Loucy (cell line): ENCODE measurements around the gene IL13RA1.
"Not testable (repeated sequence)": the region's sequence is repeated elsewhere in the genome, so short reads cannot be mapped to it uniquely, and the experiment has no call there.

Experiments
- H2AFZ ChIP-seq: fragments of 200-600 bp; sonication (generic); 2 replicates; pipeline ENCODE4 v1.6.0; 2016; ENCODE audit warnings: antibody characterized with exemption, mild to moderate bottlenecking, low read length, moderate library complexity
- H3F3A ChIP-seq: fragments of 200-600 bp; 2 replicates; pipeline ENCODE4 v1.6.0; 2016; ENCODE audit warnings: antibody characterized with exemption, low read depth, mild to moderate bottlenecking
- H3K27me3 ChIP-seq: fragments of 200-600 bp; sonication (generic); 2 replicates; pipeline ENCODE4 v1.6.1; 2014; ENCODE audit warnings: low read length, mild to moderate bottlenecking; ENCODE audit not compliant: insufficient read depth, poor library complexity, severe bottlenecking
- H3K36me3 ChIP-seq: fragments of 200-600 bp; sonication (generic); 2 replicates; pipeline ENCODE4 v1.6.1; 2016; ENCODE audit warnings: low read length; ENCODE audit not compliant: insufficient read depth
- H3K4me1 ChIP-seq: fragments of 200-600 bp; sonication (generic); 2 replicates; pipeline ENCODE4 v1.5.1; 2014; ENCODE audit warnings: low read length, mild to moderate bottlenecking; ENCODE audit not compliant: insufficient read depth, poor library complexity, severe bottlenecking
- H3K4me2 ChIP-seq: fragments of 200-600 bp; sonication (generic); 2 replicates; pipeline ENCODE4 v1.6.0; 2014; ENCODE audit warnings: antibody characterized with exemption, low read length, low read depth, mild to moderate bottlenecking; ENCODE audit not compliant: poor library complexity, severe bottlenecking
- H3K4me3 ChIP-seq: fragments of 200-600 bp; sonication (generic); 2 replicates; pipeline ENCODE4 v1.5.1; 2014; ENCODE audit warnings: low read length, mild to moderate bottlenecking, mixed read lengths; ENCODE audit not compliant: poor library complexity, severe bottlenecking
- H3K79me2 ChIP-seq: fragments of 200-600 bp; sonication (generic); 2 replicates; pipeline ENCODE4 v1.6.1; 2014; ENCODE audit warnings: low read length; ENCODE audit not compliant: insufficient read depth
- H3K9ac ChIP-seq: fragments of 200-600 bp; sonication (generic); 2 replicates; pipeline ENCODE4 v1.6.0; 2014; ENCODE audit warnings: mild to moderate bottlenecking, low read depth, low read length, moderate library complexity; ENCODE audit not compliant: poor library complexity, severe bottlenecking
- H3K9me2 ChIP-seq: fragments of 200-600 bp; sonication (generic); replicated peaks from 2 replicates; pipeline ENCODE4 v1.6.1; 2016; ENCODE audit warnings: low read depth, low read length, mixed read lengths
- H3K9me3 ChIP-seq: fragments of 200-600 bp; sonication (generic); 2 replicates; pipeline ENCODE4 v1.6.1; 2014; ENCODE audit warnings: mild to moderate bottlenecking, antibody characterized with exemption, low read length, low read depth; ENCODE audit not compliant: insufficient read depth
- H4K20me1 ChIP-seq: fragments of 200-600 bp; sonication (generic); 2 replicates; pipeline ENCODE4 v1.6.0; 2014; ENCODE audit warnings: antibody characterized with exemption, low read length, mild to moderate bottlenecking; ENCODE audit not compliant: insufficient read depth, poor library complexity, severe bottlenecking
- EZH2phosphoT487 ChIP-seq: fragments of 200-600 bp; IDR thresholded peaks from 2 replicates; pipeline ENCODE4 v1.6.1; 2018; ENCODE audit warnings: antibody characterized with exemption, mild to moderate bottlenecking, moderate library complexity, borderline replicate concordance
- TF ChIP-seq, protein P1 (sequence below): fragments of 200-600 bp; sonication (generic); conservative IDR thresholded peaks from 2 replicates; pipeline ENCODE4 v1.5.1; 2014; ENCODE audit warnings: mild to moderate bottlenecking, antibody characterized with exemption, low read length

IL13RA1 gene

DNA sequence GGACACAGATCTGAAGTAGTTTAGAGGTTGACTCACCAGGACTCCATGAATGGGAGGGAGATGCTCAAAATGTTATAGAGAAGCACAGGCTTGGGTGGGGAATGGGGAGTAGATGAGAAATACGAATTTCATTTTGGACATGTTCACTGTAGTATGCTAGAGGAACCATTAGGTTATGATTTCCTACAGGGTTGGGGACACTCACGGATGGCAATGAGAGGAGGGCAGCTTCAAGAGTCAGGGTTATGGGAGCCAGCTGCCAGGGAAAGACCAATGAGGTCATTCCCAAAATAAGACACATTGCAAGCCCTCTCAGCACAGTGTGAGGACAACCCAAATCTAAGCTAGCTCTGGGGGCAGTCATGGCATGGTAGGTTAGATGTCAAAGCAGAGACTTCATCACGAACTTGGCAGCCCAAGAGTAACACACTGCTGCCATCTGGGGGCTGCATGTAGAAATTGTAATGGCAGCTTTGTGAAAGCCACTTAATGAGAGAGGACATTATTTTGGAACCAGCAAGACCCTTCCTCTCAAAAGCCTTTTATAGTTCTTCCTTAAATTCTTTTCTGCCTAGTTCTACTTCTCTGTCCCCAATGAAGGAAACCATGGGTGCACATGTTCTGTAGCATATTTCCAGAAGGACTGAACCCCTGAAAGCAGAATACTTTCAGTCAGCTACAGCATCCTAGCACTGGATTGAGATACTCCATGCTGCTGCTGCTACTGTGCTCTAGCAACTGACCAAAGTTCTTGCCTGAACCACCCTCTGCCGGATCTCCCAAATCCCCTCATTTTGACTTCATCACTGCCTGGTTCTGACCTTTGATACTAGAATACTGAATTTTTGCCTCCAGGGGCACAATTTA lies 80.0 kb downstream of the IL13RA1 start:
- Histone ChIP-seq H3K9me3 (no peaks in the 10 kb centered on the region), H3K27me3 (no peaks in the 10 kb centered on the region), H3K4me1 (no peaks in the 10 kb centered on the region), H4K20me1 (no peaks in the 10 kb centered on the region), H3F3A (no peaks in the 10 kb centered on the region), H3K4me3 (no peak overlapping the region), H3K79me2 (no peaks in the 10 kb centered on the region), H3K36me3 (no peaks in the 10 kb centered on the region), H3K9ac (no peak overlapping the region), H3K9me2 (no peaks in the 10 kb centered on the region), H2AFZ (no peak overlapping the region), H3K4me2 (no peak overlapping the region)
- TF ChIP-seq EZH2phosphoT487 = no peak
- TF ChIP-seq, protein P1, sequence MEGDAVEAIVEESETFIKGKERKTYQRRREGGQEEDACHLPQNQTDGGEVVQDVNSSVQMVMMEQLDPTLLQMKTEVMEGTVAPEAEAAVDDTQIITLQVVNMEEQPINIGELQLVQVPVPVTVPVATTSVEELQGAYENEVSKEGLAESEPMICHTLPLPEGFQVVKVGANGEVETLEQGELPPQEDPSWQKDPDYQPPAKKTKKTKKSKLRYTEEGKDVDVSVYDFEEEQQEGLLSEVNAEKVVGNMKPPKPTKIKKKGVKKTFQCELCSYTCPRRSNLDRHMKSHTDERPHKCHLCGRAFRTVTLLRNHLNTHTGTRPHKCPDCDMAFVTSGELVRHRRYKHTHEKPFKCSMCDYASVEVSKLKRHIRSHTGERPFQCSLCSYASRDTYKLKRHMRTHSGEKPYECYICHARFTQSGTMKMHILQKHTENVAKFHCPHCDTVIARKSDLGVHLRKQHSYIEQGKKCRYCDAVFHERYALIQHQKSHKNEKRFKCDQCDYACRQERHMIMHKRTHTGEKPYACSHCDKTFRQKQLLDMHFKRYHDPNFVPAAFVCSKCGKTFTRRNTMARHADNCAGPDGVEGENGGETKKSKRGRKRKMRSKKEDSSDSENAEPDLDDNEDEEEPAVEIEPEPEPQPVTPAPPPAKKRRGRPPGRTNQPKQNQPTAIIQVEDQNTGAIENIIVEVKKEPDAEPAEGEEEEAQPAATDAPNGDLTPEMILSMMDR = peak; percentile 65

DNA sequence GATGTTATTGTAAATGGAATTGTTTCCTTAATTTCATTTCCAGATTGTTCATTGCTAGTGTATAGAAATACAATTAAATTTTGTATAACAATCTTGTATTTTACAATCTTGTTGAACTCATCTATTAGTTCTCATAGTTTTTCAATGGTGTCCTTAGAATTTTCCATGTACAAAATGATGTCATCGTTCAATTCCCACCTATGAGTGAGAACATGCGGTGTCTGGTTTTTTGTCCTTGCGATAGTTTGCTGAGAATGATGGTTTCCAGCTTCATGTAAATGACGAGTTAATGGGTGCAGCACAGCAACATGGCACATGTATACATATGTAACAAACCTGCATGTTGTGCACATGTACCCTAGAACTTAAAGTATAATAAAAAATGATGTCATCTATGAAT lies 89.9 kb downstream of the IL13RA1 start:
- not testable (repeated sequence) for H3K36me3 ChIP-seq, H3K4me2 ChIP-seq, H2AFZ ChIP-seq, H3K27me3 ChIP-seq, H4K20me1 ChIP-seq, H3K9me3 ChIP-seq, H3K4me3 ChIP-seq, H3F3A ChIP-seq, H3K4me1 ChIP-seq, H3K9me2 ChIP-seq, H3K9ac ChIP-seq, H3K79me2 ChIP-seq

DNA sequence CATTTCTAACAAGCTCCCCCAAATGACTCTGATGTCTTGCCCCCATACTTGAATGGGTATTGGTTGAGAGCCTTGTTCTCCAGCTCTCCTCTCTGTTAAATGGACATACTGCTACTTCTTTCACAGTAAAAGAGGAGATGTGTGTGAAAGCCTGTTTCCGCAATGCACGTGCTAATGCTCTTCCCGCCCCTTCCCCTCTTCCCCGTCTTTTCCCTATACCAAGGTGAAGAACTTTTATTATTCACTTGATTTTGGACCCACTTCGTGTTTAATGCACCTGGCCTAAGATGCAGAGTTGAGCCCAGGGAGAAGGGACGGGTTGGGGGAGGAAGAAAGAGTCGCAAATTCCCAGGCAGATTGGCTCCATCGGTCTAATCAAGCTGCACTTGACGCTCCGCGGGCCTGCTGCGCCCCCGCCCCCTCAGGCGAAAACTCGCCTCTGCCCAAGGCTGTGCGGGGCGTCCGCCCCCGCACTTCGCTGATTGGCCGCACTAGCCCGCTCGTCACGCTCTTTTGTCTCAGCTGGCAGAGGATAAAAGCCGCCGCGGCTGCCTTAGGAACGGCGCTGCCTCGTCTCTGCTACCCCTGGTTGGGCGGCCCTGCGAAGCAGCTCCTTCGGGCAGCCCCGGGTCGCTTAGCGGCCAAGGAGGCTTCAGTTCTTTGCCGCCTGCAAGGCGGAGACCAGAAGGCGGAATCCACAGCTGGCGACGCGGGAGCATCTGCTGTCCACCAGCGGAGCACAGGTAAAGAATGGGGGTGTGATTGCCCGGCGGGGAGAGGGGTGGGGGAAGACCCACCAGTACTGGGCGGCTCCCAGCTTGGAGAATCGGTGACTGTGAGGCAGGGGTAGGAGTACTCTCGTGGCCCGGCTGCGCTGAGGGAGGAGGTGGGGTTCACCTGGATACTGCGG lies 96.1 kb downstream of the IL13RA1 start, which contains the start of gene ZCCHC12:
Gene ZCCHC12 (plus strand): TSS at position 562 of the 910 bp plus-strand sequence. CDS start 1,421 bp downstream, outside the sequence.
- peaks cover 7% of the 10 kb centered on the region for H3K27me3 ChIP-seq
- no peaks in the 10 kb centered on the region for H3K4me1 ChIP-seq
- no peak within 1 kb of the TSS; the same call in 1 of the 2 replicates for H2AFZ ChIP-seq
- peak within 1 kb of the TSS; percentile 76 for H3K4me2 ChIP-seq
- peak within 1 kb of the TSS; percentile 36 for H3K4me3 ChIP-seq
- no peaks in the 10 kb centered on the region for H3K9me2 ChIP-seq
- TF ChIP-seq, protein P1 = no peak
- no peak for TF ChIP-seq EZH2phosphoT487
- no peaks in the 10 kb centered on the region for H3F3A ChIP-seq
- H3K79me2 ChIP-seq = no peaks in the 10 kb centered on the region
- no peaks in the 10 kb centered on the region for H3K36me3 ChIP-seq
- no peaks in the 10 kb centered on the region for H4K20me1 ChIP-seq
- no peaks in the 10 kb centered on the region for H3K9me3 ChIP-seq
- no peak within 1 kb of the TSS for H3K9ac ChIP-seq
